ENCODE data around the gene UBA6. TPM values are rescaled to one million over a fixed set of nuclear protein-coding genes. Genes with fewer than 3 reads are reported as not detected.
"Not testable (repeated sequence)": the region's sequence is repeated elsewhere in the genome, so short reads cannot be mapped to it uniquely, and the experiment has no call there.

UBA6 gene
- total and polyA plus RNA-seq, 9 donors, result 7.4 to 51.7 (median 39.4) TPM

GRCh38 chr4:67713529-67714247, 12.7 kb upstream of the UBA6 start:
- no peaks in the 10 kb centered on the region for H3K9me3 ChIP-seq
- DNase-seq, result no peak
- no peak overlapping the region for H3K4me3 ChIP-seq
- WGBS, 3 donors, result 78 to 84% (median 78%) methylated on average over 12 of the region's 12 CpGs
- H3K27me3 ChIP-seq, result no peaks in the 10 kb centered on the region
- no peak overlapping the region for H3K27ac ChIP-seq
- TF ChIP-seq POLR2A (IDR thresholded peaks at IDR 0.05) (no peak), EP300 (IDR thresholded peaks at IDR 0.05) (no peak)
- TF ChIP-seq, protein P1, sequence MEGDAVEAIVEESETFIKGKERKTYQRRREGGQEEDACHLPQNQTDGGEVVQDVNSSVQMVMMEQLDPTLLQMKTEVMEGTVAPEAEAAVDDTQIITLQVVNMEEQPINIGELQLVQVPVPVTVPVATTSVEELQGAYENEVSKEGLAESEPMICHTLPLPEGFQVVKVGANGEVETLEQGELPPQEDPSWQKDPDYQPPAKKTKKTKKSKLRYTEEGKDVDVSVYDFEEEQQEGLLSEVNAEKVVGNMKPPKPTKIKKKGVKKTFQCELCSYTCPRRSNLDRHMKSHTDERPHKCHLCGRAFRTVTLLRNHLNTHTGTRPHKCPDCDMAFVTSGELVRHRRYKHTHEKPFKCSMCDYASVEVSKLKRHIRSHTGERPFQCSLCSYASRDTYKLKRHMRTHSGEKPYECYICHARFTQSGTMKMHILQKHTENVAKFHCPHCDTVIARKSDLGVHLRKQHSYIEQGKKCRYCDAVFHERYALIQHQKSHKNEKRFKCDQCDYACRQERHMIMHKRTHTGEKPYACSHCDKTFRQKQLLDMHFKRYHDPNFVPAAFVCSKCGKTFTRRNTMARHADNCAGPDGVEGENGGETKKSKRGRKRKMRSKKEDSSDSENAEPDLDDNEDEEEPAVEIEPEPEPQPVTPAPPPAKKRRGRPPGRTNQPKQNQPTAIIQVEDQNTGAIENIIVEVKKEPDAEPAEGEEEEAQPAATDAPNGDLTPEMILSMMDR (IDR thresholded peaks at IDR 0.05), result no peak
- no peaks in the 10 kb centered on the region for H3K36me3 ChIP-seq
- H3K4me1 ChIP-seq (ENCODE audit: insufficient read depth), result no peaks in the 10 kb centered on the region
- intact Hi-C loops (cut with DNase I), result no loop called here

DNA sequence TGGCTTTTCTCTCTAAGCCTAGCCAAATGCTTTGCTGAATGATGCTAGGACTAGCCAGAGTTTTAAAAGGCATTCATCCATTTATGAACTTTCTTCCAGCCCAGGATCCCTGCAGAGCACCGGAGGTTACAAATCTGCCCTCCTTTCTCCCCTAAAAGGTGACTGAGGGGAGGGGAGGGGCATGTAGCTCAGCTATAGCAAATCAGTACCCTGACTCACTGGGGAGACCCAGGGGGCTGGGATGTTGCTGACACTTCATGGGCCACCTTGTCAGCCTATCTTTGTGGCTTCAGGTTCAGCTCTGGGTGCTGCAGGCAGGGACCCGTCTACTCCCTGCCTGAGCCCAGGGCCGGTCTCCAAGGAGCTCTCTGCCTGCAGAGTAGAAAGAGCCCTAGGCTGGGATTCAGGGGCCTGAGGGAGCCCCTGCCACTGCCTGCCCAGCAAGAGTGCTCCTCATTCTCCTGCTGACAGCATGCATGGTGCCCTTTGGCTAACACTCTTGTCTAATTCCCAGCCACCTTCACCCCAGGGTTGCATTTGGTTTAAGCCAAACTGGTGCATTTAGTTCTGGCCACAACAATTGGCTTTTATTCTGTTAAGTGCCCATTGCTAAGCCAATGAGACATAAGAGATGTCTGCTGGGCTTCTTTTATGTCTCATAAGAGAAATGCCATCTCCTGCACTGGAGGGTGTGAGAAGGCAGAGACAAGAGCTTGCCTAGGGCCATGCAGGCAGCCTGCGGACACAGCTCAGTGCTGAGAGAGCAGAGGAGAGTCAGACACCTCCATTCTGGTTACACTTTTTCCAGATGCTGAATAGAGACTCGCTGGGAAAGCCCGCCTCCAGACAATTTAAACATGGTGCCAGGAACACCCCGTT, 11.9 kb upstream of the UBA6 start:
- Histone ChIP-seq H3K9me3 (no peaks in the 10 kb centered on the region), H3K4me1 (ENCODE audit: insufficient read depth) (no peaks in the 10 kb centered on the region), H3K4me3 (no peak overlapping the region), H3K27ac (no peak overlapping the region), H3K27me3 (no peaks in the 10 kb centered on the region), H3K36me3 (no peaks in the 10 kb centered on the region)
- DNase-seq, result no peak
- intact Hi-C loops (cut with DNase I), result no loop called here
- no peak for TF ChIP-seq EP300 (IDR thresholded peaks at IDR 0.05)
- TF ChIP-seq, protein P1 (IDR thresholded peaks at IDR 0.05), result no peak
- TF ChIP-seq POLR2A (IDR thresholded peaks at IDR 0.05), result no peak
- 84 to 92% (median 88%) methylated on average over 7 of the region's 7 CpGs for WGBS, 3 donors

- intact Hi-C loops (cut with DNase I), result no loop called here
- no peak for DNase-seq
- WGBS, 3 donors, result 85 to 94% (median 87%) methylated on average over 3 of the region's 3 CpGs
- Histone ChIP-seq H3K36me3 (no peaks in the 10 kb centered on the region), H3K4me3 (no peak overlapping the region), H3K27me3 (no peaks in the 10 kb centered on the region), H3K9me3 (no peaks in the 10 kb centered on the region), H3K27ac (no peak overlapping the region), H3K4me1 (ENCODE audit: insufficient read depth) (no peaks in the 10 kb centered on the region)
- TF ChIP-seq, protein P1 (IDR thresholded peaks at IDR 0.05), result no peak
- TF ChIP-seq POLR2A (IDR thresholded peaks at IDR 0.05), result no peak
- no peak for TF ChIP-seq EP300 (IDR thresholded peaks at IDR 0.05)
Measured at GRCh38 chr4:67712000-67712625, 11.2 kb upstream of the UBA6 start.

DNA sequence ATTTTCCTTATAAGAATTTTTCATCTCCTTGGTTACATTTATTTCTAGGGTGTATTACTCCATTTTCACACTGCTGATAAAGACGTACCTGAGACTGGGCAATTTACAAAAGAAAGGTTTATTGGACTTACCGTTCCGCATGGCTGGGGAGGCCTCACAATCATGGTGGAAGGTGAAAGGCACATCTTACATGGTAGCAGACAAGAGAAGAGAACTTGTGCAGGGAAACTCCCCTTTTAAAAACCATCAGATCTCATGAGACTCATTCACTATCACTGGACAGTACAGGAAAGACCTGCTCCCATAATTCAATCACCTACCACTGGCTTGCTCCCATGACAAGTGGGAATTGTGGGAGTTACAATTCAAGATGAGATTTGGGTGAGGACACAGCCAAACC, 5.7 kb upstream of the UBA6 start:
- not testable (repeated sequence) for H3K4me1 ChIP-seq (ENCODE audit: insufficient read depth); H3K9me3 ChIP-seq; H3K4me3 ChIP-seq; H3K36me3 ChIP-seq; H3K27me3 ChIP-seq; H3K27ac ChIP-seq; DNase-seq
- WGBS, 3 donors, result 96 to 98% (median 97%) methylated on average over 3 of the region's 3 CpGs
- intact Hi-C loops (cut with DNase I), result loop anchor here in 1 of 4 donors (10.0 kb wide), 1 partner anchor 162 kb away; the partner anchor contains the start of gene CENPC

Measured in ovary (tissue), 9 donors.